SW480 (cell line): Measurements from ENCODE around the gene DEPP1.

ENCODE experiments used
- DNase-seq: peaks from one replicate; pipeline ENCODE4 v3.0.0-alpha.2; 2016; ENCODE audit warnings: low spot score

Gene DEPP1

GRCh38 chr10:44993226-44993921, 14.8 kb upstream of the DEPP1 start:
- DNase-seq = no peak

- no peak for DNase-seq
Measured at GRCh38 chr10:44992732-44993225, 14.2 kb upstream of the DEPP1 start.

GRCh38 chr10:44992070-44992731, 13.6 kb upstream of the DEPP1 start:
- DNase-seq = no peak

GRCh38 chr10:44991571-44991970, 13.0 kb upstream of the DEPP1 start:
- DNase-seq = no peak

- DNase-seq = no peak
Measured at GRCh38 chr10:44990965-44991364, 12.4 kb upstream of the DEPP1 start.

- no peak for DNase-seq
Measured at GRCh38 chr10:44990302-44990655, 11.7 kb upstream of the DEPP1 start.

- no peak for DNase-seq
Measured at GRCh38 chr10:44989597-44990301, 11.1 kb upstream of the DEPP1 start.

- DNase-seq = no peak
Measured at GRCh38 chr10:44988957-44989585, 10.5 kb upstream of the DEPP1 start.

GRCh38 chr10:44986670-44987069, 8.1 kb upstream of the DEPP1 start:
- DNase-seq = no peak

GRCh38 chr10:44986179-44986578, 7.6 kb upstream of the DEPP1 start:
- no peak for DNase-seq

- no peak for DNase-seq
Measured at GRCh38 chr10:44985175-44985681, 6.6 kb upstream of the DEPP1 start.

GRCh38 chr10:44984671-44985101, 6.1 kb upstream of the DEPP1 start:
- DNase-seq = no peak

- DNase-seq = no peak
Measured at GRCh38 chr10:44983895-44984278, 5.3 kb upstream of the DEPP1 start.

- no peak for DNase-seq
Measured at GRCh38 chr10:44983066-44983894, 4.7 kb upstream of the DEPP1 start.

GRCh38 chr10:44982496-44982895, 3.9 kb upstream of the DEPP1 start:
- no peak for DNase-seq

- no peak for DNase-seq
Measured at GRCh38 chr10:44982114-44982460, 3.5 kb upstream of the DEPP1 start.

GRCh38 chr10:44981172-44982113, 2.8 kb upstream of the DEPP1 start:
- peak; percentile 84 for DNase-seq

- no peak for DNase-seq
Measured at GRCh38 chr10:44980309-44981171, 1.9 kb upstream of the DEPP1 start.
